ENCODE results near the gene PAPPA2.

Gene PAPPA2

GRCh38 chr1:176785056-176785455, 322.1 kb downstream of the PAPPA2 start:
- Histone ChIP-seq H3K9ac (ENCODE audit: low read depth, low read length) (no peak overlapping the region), H3K4me1 (ENCODE audit: control insufficient read depth, insufficient read depth, low read length) (peaks cover 8% of the 10 kb centered on the region; the same call in 1 of the 2 replicates), H3K4me3 (ENCODE audit: low read depth, low read length) (no peak overlapping the region), H3K27ac (ENCODE audit: low read depth, low read length) (no peak overlapping the region), H3K27me3 (ENCODE audit: control insufficient read depth, insufficient read depth, low read length) (no peaks in the 10 kb centered on the region), H3K9me3 (ENCODE audit: control insufficient read depth, insufficient read depth, low read length) (no peaks in the 10 kb centered on the region), H3K36me3 (ENCODE audit: control insufficient read depth, insufficient read depth, low read length) (no peaks in the 10 kb centered on the region)

DNA sequence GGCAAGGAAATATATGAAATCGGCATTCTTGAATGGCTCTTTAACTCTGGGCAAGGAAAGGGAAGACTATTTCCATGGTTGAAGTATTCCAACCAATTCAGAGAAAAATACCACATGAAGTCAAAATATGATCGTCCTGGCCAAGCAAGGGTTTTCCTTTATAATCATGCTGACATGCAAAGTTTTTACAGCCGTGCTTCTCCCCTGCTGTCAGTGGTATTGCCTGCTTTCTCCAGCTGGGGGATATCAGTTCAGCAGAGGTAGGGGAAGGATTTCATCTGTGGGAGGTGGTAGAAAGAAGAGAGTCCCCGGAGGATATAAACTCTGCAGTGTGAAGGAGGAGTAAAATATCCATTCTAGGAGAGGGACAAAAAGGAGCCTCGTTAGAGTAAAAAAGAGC, 322.8 kb downstream of the PAPPA2 start:
- no peak overlapping the region for H3K27ac ChIP-seq (ENCODE audit: low read depth, low read length)
- no peak overlapping the region for H3K4me3 ChIP-seq (ENCODE audit: low read depth, low read length)
- no peaks in the 10 kb centered on the region for H3K27me3 ChIP-seq (ENCODE audit: control insufficient read depth, insufficient read depth, low read length)
- H3K4me1 ChIP-seq (ENCODE audit: control insufficient read depth, insufficient read depth, low read length) = peaks cover 8% of the 10 kb centered on the region; the same call in 1 of the 2 replicates
- no peaks in the 10 kb centered on the region for H3K9me3 ChIP-seq (ENCODE audit: control insufficient read depth, insufficient read depth, low read length)
- no peaks in the 10 kb centered on the region for H3K36me3 ChIP-seq (ENCODE audit: control insufficient read depth, insufficient read depth, low read length)
- H3K9ac ChIP-seq (ENCODE audit: low read depth, low read length) = no peak overlapping the region

- Histone ChIP-seq H3K9ac (ENCODE audit: low read depth, low read length) (no peak overlapping the region), H3K4me1 (ENCODE audit: control insufficient read depth, insufficient read depth, low read length) (peaks cover 8% of the 10 kb centered on the region; the same call in 1 of the 2 replicates), H3K27me3 (ENCODE audit: control insufficient read depth, insufficient read depth, low read length) (no peaks in the 10 kb centered on the region), H3K4me3 (ENCODE audit: low read depth, low read length) (no peak overlapping the region), H3K9me3 (ENCODE audit: control insufficient read depth, insufficient read depth, low read length) (no peaks in the 10 kb centered on the region), H3K36me3 (ENCODE audit: control insufficient read depth, insufficient read depth, low read length) (no peaks in the 10 kb centered on the region), H3K27ac (ENCODE audit: low read depth, low read length) (no peak overlapping the region)
These were observed 323.3 kb downstream of the PAPPA2 start for GRCh38 chr1:176786274-176786673.

- H3K4me1 ChIP-seq (ENCODE audit: control insufficient read depth, insufficient read depth, low read length) = peaks cover 8% of the 10 kb centered on the region; the same call in 1 of the 2 replicates
- no peaks in the 10 kb centered on the region for H3K36me3 ChIP-seq (ENCODE audit: control insufficient read depth, insufficient read depth, low read length)
- H3K9ac ChIP-seq (ENCODE audit: low read depth, low read length) = no peak overlapping the region
- H3K27me3 ChIP-seq (ENCODE audit: control insufficient read depth, insufficient read depth, low read length) = no peaks in the 10 kb centered on the region
- no peak overlapping the region for H3K27ac ChIP-seq (ENCODE audit: low read depth, low read length)
- no peaks in the 10 kb centered on the region for H3K9me3 ChIP-seq (ENCODE audit: control insufficient read depth, insufficient read depth, low read length)
- H3K4me3 ChIP-seq (ENCODE audit: low read depth, low read length) = no peak overlapping the region
These were observed 326.7 kb downstream of the PAPPA2 start for GRCh38 chr1:176789571-176790090.

DNA sequence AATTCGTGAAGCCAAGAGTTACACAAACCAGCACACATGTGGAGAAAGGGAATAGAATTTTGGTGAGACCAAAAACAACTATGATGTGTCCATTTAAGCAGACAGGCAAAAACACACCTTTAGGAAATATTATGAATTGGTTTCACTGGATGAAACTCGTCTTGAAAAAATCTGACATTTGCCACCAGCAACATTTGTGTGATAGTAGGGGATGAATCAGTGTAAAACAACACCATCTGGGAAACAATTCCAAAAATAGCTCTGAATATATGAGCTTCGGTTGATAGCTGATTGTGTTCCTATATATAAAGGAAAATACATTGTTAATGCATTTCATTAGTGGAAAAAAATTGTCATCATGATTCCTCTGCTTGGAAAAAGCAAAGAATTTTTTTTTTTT, 327.8 kb downstream of the PAPPA2 start:
- Histone ChIP-seq H3K9ac (ENCODE audit: low read depth, low read length) (no peak overlapping the region), H3K27ac (ENCODE audit: low read depth, low read length) (no peak overlapping the region), H3K4me1 (ENCODE audit: control insufficient read depth, insufficient read depth, low read length) (peaks cover 9% of the 10 kb centered on the region; the same call in 1 of the 2 replicates), H3K36me3 (ENCODE audit: control insufficient read depth, insufficient read depth, low read length) (no peaks in the 10 kb centered on the region), H3K4me3 (ENCODE audit: low read depth, low read length) (no peak overlapping the region), H3K27me3 (ENCODE audit: control insufficient read depth, insufficient read depth, low read length) (no peaks in the 10 kb centered on the region), H3K9me3 (ENCODE audit: control insufficient read depth, insufficient read depth, low read length) (no peaks in the 10 kb centered on the region)

DNA sequence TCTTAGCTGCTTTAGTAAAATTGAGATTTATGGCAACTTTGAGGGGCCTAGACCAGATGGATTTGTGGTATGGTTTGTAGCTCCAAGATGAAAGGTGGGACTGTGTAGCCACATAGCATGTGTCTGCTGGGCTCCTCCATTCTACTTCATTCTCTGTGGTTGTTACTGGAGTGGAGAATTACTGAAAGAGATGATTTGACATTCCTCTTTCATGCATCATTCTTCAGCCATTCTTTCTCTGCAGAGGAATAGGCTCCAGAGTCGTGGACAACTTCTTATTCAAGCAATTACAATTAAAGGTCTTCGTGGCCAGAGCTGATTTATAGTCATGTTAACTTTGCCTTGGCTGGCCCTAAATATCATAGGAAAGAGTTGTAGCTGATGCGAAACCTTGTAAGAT, 328.9 kb downstream of the PAPPA2 start:
- H3K4me3 ChIP-seq (ENCODE audit: low read depth, low read length) = no peak overlapping the region
- H3K9me3 ChIP-seq (ENCODE audit: control insufficient read depth, insufficient read depth, low read length) = no peaks in the 10 kb centered on the region
- H3K27me3 ChIP-seq (ENCODE audit: control insufficient read depth, insufficient read depth, low read length) = no peaks in the 10 kb centered on the region
- H3K36me3 ChIP-seq (ENCODE audit: control insufficient read depth, insufficient read depth, low read length) = no peaks in the 10 kb centered on the region
- no peak overlapping the region for H3K9ac ChIP-seq (ENCODE audit: low read depth, low read length)
- no peak overlapping the region for H3K27ac ChIP-seq (ENCODE audit: low read depth, low read length)
- H3K4me1 ChIP-seq (ENCODE audit: control insufficient read depth, insufficient read depth, low read length) = 0 out of 2 replicates have a peak, but pooled peaks cover 5% of the 10 kb centered on the region

DNA sequence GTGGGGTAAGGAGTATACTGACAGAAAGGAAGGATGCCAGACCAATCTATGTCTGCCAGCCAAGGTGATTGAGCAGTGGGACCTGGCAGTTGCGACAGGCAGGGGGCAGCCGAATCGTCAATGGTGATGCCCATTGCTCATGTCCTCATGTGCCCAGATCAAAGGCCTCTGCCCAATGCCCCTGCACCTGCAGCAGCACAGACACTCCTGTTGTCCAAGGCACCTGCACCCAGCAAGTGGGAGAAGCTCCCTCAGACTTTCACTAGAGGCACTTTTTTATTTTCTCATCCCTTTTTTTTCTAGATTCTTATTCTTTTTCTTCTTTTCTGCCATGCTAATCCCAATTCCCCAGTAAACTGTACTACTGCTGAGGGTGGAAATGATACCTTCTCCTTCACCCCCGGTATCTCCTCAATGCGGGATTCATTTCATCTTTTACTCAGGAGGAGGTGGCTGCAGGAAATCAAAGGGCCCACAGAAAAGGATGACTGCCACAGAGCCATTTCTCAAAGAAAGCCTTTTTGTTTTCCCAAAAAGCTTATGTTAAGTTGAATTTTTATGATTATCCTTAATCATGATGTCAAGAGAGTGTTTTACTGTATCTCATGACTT, 332.0 kb downstream of the PAPPA2 start:
- no peak overlapping the region for H3K27ac ChIP-seq (ENCODE audit: low read depth, low read length)
- no peaks in the 10 kb centered on the region for H3K9me3 ChIP-seq (ENCODE audit: control insufficient read depth, insufficient read depth, low read length)
- H3K4me1 ChIP-seq (ENCODE audit: control insufficient read depth, insufficient read depth, low read length) = 0 out of 2 replicates have a peak, but pooled peaks cover 5% of the 10 kb centered on the region
- H3K9ac ChIP-seq (ENCODE audit: low read depth, low read length) = no peak overlapping the region
- H3K36me3 ChIP-seq (ENCODE audit: control insufficient read depth, insufficient read depth, low read length) = no peaks in the 10 kb centered on the region
- no peak overlapping the region for H3K4me3 ChIP-seq (ENCODE audit: low read depth, low read length)
- H3K27me3 ChIP-seq (ENCODE audit: control insufficient read depth, insufficient read depth, low read length) = no peaks in the 10 kb centered on the region

- Histone ChIP-seq H3K9ac (ENCODE audit: low read depth, low read length) (no peak overlapping the region), H3K27ac (ENCODE audit: low read depth, low read length) (no peak overlapping the region), H3K27me3 (ENCODE audit: control insufficient read depth, insufficient read depth, low read length) (no peaks in the 10 kb centered on the region), H3K36me3 (ENCODE audit: control insufficient read depth, insufficient read depth, low read length) (no peaks in the 10 kb centered on the region), H3K4me1 (ENCODE audit: control insufficient read depth, insufficient read depth, low read length) (0 out of 2 replicates have a peak, but pooled peaks cover 5% of the 10 kb centered on the region), H3K9me3 (ENCODE audit: control insufficient read depth, insufficient read depth, low read length) (no peaks in the 10 kb centered on the region), H3K4me3 (ENCODE audit: low read depth, low read length) (no peak overlapping the region)
These were observed 333.0 kb downstream of the PAPPA2 start for GRCh38 chr1:176795929-176796328.

DNA sequence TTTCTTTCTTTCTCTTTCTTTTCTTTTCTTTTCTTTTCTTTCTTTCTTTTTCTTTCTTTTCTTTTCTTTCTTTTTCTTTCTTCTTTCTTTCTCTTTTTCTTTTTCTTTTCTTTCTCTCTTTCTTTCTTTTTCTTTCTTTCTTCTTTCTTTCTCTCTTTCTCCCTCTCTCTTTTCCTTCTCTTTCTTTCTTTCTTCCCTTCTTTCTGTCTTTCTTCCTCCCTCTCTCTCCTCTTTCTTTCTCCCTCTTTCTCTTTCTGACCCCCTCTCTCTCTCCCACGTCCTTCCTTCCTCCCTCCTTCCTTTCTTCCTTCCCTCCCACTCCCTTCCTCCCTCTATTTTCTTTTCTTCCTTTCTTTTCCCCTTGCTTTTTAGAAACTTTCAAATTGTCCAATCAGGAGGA, 333.6 kb downstream of the PAPPA2 start:
- H3K4me3 ChIP-seq (ENCODE audit: low read depth, low read length) = no peak overlapping the region

DNA sequence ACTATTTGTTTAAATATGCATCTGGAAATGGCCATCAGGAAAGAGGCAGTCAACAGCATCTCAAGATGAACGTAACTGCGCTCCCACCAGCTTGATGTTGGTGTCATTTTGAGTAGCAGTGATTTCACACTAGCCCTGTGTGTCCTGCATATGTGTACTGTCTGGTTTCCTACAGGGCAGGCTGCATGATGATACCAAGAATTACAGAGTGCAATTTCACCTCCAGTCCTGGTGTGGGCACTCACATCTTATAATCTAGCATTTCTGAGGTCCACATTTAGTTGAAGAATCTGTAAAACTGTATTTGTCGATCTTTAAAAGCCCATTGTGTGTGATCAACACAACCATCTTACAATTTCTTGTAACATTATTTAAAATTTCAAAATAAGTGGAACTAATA, 336.4 kb downstream of the PAPPA2 start:
- H3K27me3 ChIP-seq (ENCODE audit: control insufficient read depth, insufficient read depth, low read length) = no peaks in the 10 kb centered on the region
- no peak overlapping the region for H3K27ac ChIP-seq (ENCODE audit: low read depth, low read length)
- no peak overlapping the region for H3K9ac ChIP-seq (ENCODE audit: low read depth, low read length)
- no peaks in the 10 kb centered on the region for H3K9me3 ChIP-seq (ENCODE audit: control insufficient read depth, insufficient read depth, low read length)
- no peak overlapping the region for H3K4me3 ChIP-seq (ENCODE audit: low read depth, low read length)
- peaks cover 15% of the 10 kb centered on the region for H3K4me1 ChIP-seq (ENCODE audit: control insufficient read depth, insufficient read depth, low read length)
- no peaks in the 10 kb centered on the region for H3K36me3 ChIP-seq (ENCODE audit: control insufficient read depth, insufficient read depth, low read length)

More for the DNA sequence above, 333.6 kb downstream of the PAPPA2 start:
- Histone ChIP-seq H3K27me3 (ENCODE audit: control insufficient read depth, insufficient read depth, low read length) (no peaks in the 10 kb centered on the region), H3K36me3 (ENCODE audit: control insufficient read depth, insufficient read depth, low read length) (no peaks in the 10 kb centered on the region), H3K27ac (ENCODE audit: low read depth, low read length) (no peak overlapping the region), H3K4me1 (ENCODE audit: control insufficient read depth, insufficient read depth, low read length) (peaks cover 9% of the 10 kb centered on the region; the same call in 1 of the 2 replicates), H3K9me3 (ENCODE audit: control insufficient read depth, insufficient read depth, low read length) (no peaks in the 10 kb centered on the region), H3K9ac (ENCODE audit: low read depth, low read length) (no peak overlapping the region)

DNA sequence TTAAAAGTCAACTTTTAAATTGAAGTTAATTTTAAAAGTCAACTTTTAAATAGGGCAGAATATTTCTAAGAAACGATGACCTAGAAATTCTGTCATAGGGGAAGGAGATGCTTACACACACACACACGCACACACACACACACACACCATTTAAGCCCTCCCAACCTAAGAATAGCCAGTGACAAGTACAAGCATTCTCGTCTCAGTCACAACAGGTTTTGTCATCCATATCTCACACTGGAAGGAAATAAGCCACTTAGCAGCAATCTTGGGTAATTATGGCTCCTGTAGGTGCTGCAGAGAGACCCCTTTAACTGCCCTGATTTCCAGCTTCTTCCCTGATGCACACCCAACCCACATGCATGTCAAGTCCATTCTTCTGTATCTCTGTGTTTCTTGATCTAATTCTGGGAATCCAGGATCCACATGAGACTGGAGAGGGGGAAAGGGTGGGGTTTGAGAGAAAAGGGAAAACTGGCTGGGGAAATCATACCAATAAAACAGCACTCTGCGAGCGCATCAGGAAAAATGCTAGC, 338.1 kb downstream of the PAPPA2 start:
- Histone ChIP-seq H3K9me3 (ENCODE audit: control insufficient read depth, insufficient read depth, low read length) (no peaks in the 10 kb centered on the region), H3K27ac (ENCODE audit: low read depth, low read length) (peak overlapping the region; percentile 51), H3K9ac (ENCODE audit: low read depth, low read length) (no peak overlapping the region), H3K36me3 (ENCODE audit: control insufficient read depth, insufficient read depth, low read length) (no peaks in the 10 kb centered on the region), H3K27me3 (ENCODE audit: control insufficient read depth, insufficient read depth, low read length) (no peaks in the 10 kb centered on the region), H3K4me1 (ENCODE audit: control insufficient read depth, insufficient read depth, low read length) (peaks cover 9% of the 10 kb centered on the region), H3K4me3 (ENCODE audit: low read depth, low read length) (no peak overlapping the region)

Data from HUES48 (cell line).